ENCODE measurements around the gene MAML1. TPM values are rescaled to one million over a fixed set of nuclear protein-coding genes. Genes with fewer than 3 reads are reported as not detected.
A peak's percentile ranks its signal among the peaks of the same experiment; 100 is the strongest.

Gene MAML1
- total and polyA plus RNA-seq, 7 donors, result 4.6 to 16.0 (median 11.8) TPM

DNA sequence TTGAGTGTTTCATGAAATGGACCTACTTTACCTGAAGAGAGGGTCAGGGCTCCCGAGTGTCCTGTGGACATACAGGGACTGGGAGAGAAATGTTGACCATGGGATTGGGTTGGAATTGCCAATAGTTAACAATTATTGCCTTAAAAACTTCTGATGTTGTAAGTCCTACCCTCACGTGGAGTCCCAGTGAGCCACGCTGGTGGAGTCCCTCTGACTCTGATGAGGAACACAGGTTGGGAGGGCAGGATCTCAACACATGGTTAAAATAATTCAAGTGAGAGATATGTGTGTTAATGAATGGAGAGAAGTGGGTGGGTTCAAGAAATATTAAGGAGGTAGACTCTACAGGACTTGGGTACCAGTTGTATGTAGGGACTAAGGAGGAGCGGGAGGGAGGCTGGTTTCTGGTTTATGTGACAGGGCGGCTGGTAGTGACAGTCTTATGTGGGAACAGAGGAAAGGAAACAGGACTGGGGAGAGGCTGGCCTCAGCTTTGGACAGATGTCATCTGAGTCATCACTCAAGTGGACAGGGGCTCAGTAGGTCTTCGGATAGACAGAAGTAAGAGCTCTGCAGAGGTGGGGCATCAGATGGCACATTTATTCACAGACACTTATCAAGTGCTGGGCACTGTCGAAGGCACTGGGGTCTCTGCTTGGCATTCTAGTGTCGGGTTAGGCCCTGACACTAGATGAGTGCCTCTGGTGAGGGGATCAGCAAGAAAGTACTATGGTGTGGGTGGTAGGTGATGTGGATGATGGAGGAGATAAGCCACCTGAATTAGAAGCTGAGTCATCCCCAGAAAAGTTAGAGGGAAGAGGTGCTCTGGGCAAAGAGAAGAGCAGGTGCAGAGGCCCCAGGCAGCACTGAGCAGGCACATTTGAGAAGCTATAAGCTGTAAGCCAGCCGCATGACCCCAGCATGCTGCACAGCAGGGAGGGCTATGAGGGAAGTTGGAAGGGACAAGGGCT is 27.2 kb downstream of the MAML1 start:
- Histone ChIP-seq H3K36me3 (ENCODE audit: insufficient read depth in 1 of 2, low read depth in 1 of 2) (no peaks in the 10 kb centered on the region), H3K27ac (peak overlapping the region; percentile 72), H3K27me3 (ENCODE audit: insufficient read depth in 3 of 3, low read length in 2 of 3) (no peaks in the 10 kb centered on the region), H3K9me3 (no peaks in the 10 kb centered on the region), H3K4me3 (no peak overlapping the region), H3K4me1 (peaks cover 48% of the 10 kb centered on the region)
- intact Hi-C loops (cut with DNase I), result loop anchor here in 1 of 2 donors (5.0 kb wide), 1 partner anchor 147 kb away; the partner anchor contains the start of gene TBC1D9B
- peak in 1 of 2 donors; percentile 35 for DNase-seq
- ATAC-seq, result peak; percentile 66 to 86 (median 73)
- 78 to 89% (median 79%) methylated on average over 9 of the region's 9 CpGs for WGBS, 3 donors
- TF ChIP-seq, protein P1, sequence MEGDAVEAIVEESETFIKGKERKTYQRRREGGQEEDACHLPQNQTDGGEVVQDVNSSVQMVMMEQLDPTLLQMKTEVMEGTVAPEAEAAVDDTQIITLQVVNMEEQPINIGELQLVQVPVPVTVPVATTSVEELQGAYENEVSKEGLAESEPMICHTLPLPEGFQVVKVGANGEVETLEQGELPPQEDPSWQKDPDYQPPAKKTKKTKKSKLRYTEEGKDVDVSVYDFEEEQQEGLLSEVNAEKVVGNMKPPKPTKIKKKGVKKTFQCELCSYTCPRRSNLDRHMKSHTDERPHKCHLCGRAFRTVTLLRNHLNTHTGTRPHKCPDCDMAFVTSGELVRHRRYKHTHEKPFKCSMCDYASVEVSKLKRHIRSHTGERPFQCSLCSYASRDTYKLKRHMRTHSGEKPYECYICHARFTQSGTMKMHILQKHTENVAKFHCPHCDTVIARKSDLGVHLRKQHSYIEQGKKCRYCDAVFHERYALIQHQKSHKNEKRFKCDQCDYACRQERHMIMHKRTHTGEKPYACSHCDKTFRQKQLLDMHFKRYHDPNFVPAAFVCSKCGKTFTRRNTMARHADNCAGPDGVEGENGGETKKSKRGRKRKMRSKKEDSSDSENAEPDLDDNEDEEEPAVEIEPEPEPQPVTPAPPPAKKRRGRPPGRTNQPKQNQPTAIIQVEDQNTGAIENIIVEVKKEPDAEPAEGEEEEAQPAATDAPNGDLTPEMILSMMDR (IDR thresholded peaks at IDR 0.05), result no peak

GRCh38 chr5:179762079-179762780 is 29.6 kb downstream of the MAML1 start:
- H3K36me3 ChIP-seq (ENCODE audit: insufficient read depth in 1 of 2, low read depth in 1 of 2), result peaks cover 0 to 20% of the 10 kb centered on the region in 2 donors
- peaks cover 61% of the 10 kb centered on the region for H3K4me1 ChIP-seq
- no peaks in the 10 kb centered on the region for H3K27me3 ChIP-seq (ENCODE audit: insufficient read depth in 3 of 3, low read length in 2 of 3)
- no peak overlapping the region for H3K4me3 ChIP-seq
- ATAC-seq (peak; percentile 18 to 44 (median 34)), DNase-seq (peak in 1 of 2 donors; percentile 48)
- 18 to 36% (median 21%) methylated on average over 9 to 10 of the region's 10 CpGs for WGBS, 3 donors
- no peaks in the 10 kb centered on the region for H3K9me3 ChIP-seq
- TF ChIP-seq, protein P1 (IDR thresholded peaks at IDR 0.05), result no peak
- intact Hi-C loops (cut with DNase I), result loop anchor here in 1 of 2 donors (2.0 to 5.0 kb wide), 2 partner anchors 35 to 145 kb away; partner anchors contain the start of gene TBC1D9B
- H3K27ac ChIP-seq, result peak overlapping the region; percentile 53

DNA sequence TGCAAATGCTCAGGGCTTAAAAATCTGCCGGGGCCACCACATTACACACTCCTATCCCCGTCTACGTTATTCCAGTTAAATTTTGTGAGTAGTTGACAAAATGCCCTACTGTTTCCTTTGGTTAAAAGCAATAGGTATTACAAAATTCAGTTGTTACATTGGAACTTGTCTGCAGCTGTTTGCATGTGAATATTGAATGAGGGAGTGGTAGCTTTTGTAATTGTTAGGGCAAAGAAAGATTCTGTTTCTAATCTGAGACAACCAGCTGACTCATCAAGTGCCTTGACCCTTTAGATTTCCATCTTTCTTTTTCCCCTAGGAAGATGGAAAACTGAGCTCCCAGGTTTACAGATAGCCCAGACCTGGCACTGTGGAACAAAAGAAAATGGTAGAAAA is 30.2 kb downstream of the MAML1 start:
- peaks cover 61% of the 10 kb centered on the region for H3K4me1 ChIP-seq
- intact Hi-C loops (cut with DNase I), result loop anchor here in 1 of 2 donors (2.0 to 5.0 kb wide), 2 partner anchors 34 to 145 kb away; partner anchors contain the start of gene TBC1D9B
- no peak overlapping the region for H3K4me3 ChIP-seq
- 11 to 27% (median 17%) methylated on average over 3 of the region's 3 CpGs for WGBS, 3 donors
- no peaks in the 10 kb centered on the region for H3K9me3 ChIP-seq
- H3K36me3 ChIP-seq (ENCODE audit: insufficient read depth in 1 of 2, low read depth in 1 of 2), result peaks cover 0 to 25% of the 10 kb centered on the region in 2 donors
- TF ChIP-seq, protein P1 (IDR thresholded peaks at IDR 0.05), result no peak
- peak in 1 of 4 donors; percentile 5 for ATAC-seq
- no peaks in the 10 kb centered on the region for H3K27me3 ChIP-seq (ENCODE audit: insufficient read depth in 3 of 3, low read length in 2 of 3)
- DNase-seq, result no peak
- H3K27ac ChIP-seq, result peak overlapping the region; percentile 53

DNA sequence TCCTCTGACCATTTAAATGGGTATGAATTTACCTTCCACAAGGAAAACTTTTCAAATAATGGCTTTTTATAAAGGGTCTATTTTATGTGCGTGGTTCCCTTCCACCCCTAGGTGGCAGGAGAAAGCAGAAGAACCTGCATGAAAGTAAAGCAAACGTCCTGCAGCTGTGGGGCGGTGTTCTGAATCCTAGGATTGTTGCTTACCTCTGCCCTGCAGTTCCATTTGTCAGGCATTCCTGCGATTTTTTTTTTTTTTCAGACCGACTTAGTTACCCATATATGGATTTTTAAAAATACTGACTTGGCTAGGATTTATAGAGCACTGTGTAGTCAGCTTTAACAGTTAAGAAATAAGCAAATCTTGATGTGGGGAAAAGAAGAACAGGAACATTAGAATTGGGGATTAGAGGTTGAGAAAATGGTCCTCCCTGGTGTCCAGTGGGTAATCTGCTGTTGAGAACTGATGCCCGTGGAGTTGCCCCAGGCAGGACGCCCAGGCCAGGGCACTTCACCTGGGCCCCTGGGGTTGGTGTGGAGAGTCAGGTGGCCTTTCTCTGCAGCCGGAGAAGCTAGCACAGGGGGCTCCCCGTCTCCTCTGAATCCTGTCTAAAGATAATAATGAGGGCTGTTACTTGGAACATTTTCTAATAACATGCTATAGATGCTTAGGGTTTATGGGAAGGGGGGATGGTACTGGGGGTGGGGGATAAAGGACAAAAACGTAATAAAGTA is 30.8 kb downstream of the MAML1 start:
- WGBS, 3 donors, result 26 to 37% (median 30%) methylated on average over 10 of the region's 10 CpGs
- DNase-seq, result peak; percentile 47 to 56
- intact Hi-C loops (cut with DNase I), result loop anchor here in 1 of 2 donors (2.0 to 5.0 kb wide), 2 partner anchors 33 to 144 kb away; partner anchors contain the start of gene TBC1D9B
- H3K27ac ChIP-seq, result peak overlapping the region; percentile 53
- H3K4me1 ChIP-seq, result peaks cover 61% of the 10 kb centered on the region
- H3K9me3 ChIP-seq, result no peaks in the 10 kb centered on the region
- peak; percentile 49 to 78 (median 59) for ATAC-seq
- H3K27me3 ChIP-seq (ENCODE audit: insufficient read depth in 3 of 3, low read length in 2 of 3), result no peaks in the 10 kb centered on the region
- H3K4me3 ChIP-seq, result no peak overlapping the region
- TF ChIP-seq, protein P1 (IDR thresholded peaks at IDR 0.05), result peak; percentile 86
- peaks cover 0 to 30% of the 10 kb centered on the region in 2 donors for H3K36me3 ChIP-seq (ENCODE audit: insufficient read depth in 1 of 2, low read depth in 1 of 2)
